ENCODE results near the gene ODAD4. TPM values are rescaled to one million over a fixed set of nuclear protein-coding genes. Genes with fewer than 3 reads are reported as not detected.
"Not testable (repeated sequence)": the region's sequence is repeated elsewhere in the genome, so short reads cannot be mapped to it uniquely, and the experiment has no call there.

ODAD4 gene
- total RNA-seq, 1 donor from 2014 or later = 6.3 TPM

- no peaks in the 10 kb centered on the region for H3K27me3 Mint-ChIP-seq
- DNase-seq (ENCODE audit: low spot score, unreplicated experiment) = no peak
- peak overlapping the region; percentile 46 for H3K27ac Mint-ChIP-seq
- peaks cover 6% of the 10 kb centered on the region for H3K4me1 Mint-ChIP-seq (ENCODE audit: low read depth)
- peaks cover 5% of the 10 kb centered on the region for H3K36me3 Mint-ChIP-seq (ENCODE audit: insufficient read depth)
- no peak for TF ChIP-seq CTCF (IDR thresholded peaks at IDR 0.05; ENCODE audit: unreplicated experiment)
- H3K4me3 Mint-ChIP-seq (ENCODE audit: low read depth) = no peak overlapping the region
- no peaks in the 10 kb centered on the region for H3K9me3 Mint-ChIP-seq (ENCODE audit: low read depth)
These were observed 72.4 kb downstream of the ODAD4 start for GRCh38 chr17:42002792-42003301.

GRCh38 chr17:42005166-42005565 is 74.7 kb downstream of the ODAD4 start:
- Mint-ChIP-seq H3K4me1 (ENCODE audit: low read depth) (peaks cover 6% of the 10 kb centered on the region), H3K36me3 (ENCODE audit: insufficient read depth) (peaks cover 6% of the 10 kb centered on the region), H3K9me3 (ENCODE audit: low read depth) (no peaks in the 10 kb centered on the region), H3K4me3 (ENCODE audit: low read depth) (no peak overlapping the region), H3K27ac (no peak overlapping the region), H3K27me3 (no peaks in the 10 kb centered on the region)
- no peak for TF ChIP-seq CTCF (IDR thresholded peaks at IDR 0.05; ENCODE audit: unreplicated experiment)
- no peak for DNase-seq (ENCODE audit: low spot score, unreplicated experiment)

GRCh38 chr17:42009170-42009569 is 78.8 kb downstream of the ODAD4 start:
- Mint-ChIP-seq H3K9me3 (ENCODE audit: low read depth) (no peaks in the 10 kb centered on the region), H3K27ac (peak overlapping the region; percentile 65), H3K27me3 (no peaks in the 10 kb centered on the region), H3K36me3 (ENCODE audit: insufficient read depth) (peaks cover 10% of the 10 kb centered on the region), H3K4me1 (ENCODE audit: low read depth) (no peaks in the 10 kb centered on the region), H3K4me3 (ENCODE audit: low read depth) (no peak overlapping the region)
- no peak for DNase-seq (ENCODE audit: low spot score, unreplicated experiment)
- no peak for TF ChIP-seq CTCF (IDR thresholded peaks at IDR 0.05; ENCODE audit: unreplicated experiment)

- not testable (repeated sequence) for H3K9me3 Mint-ChIP-seq (ENCODE audit: low read depth); H3K4me3 Mint-ChIP-seq (ENCODE audit: low read depth); DNase-seq (ENCODE audit: low spot score, unreplicated experiment); H3K27me3 Mint-ChIP-seq; H3K4me1 Mint-ChIP-seq (ENCODE audit: low read depth); H3K27ac Mint-ChIP-seq
- H3K36me3 Mint-ChIP-seq (ENCODE audit: insufficient read depth) = peaks cover 10% of the 10 kb centered on the region
These were observed 79.9 kb downstream of the ODAD4 start for GRCh38 chr17:42010266-42010680.

- no peak overlapping the region for H3K4me3 Mint-ChIP-seq (ENCODE audit: low read depth)
- peaks cover 10% of the 10 kb centered on the region for H3K36me3 Mint-ChIP-seq (ENCODE audit: insufficient read depth)
- H3K4me1 Mint-ChIP-seq (ENCODE audit: low read depth) = peaks cover 6% of the 10 kb centered on the region
- DNase-seq (ENCODE audit: low spot score, unreplicated experiment) = no peak
- no peak for TF ChIP-seq CTCF (IDR thresholded peaks at IDR 0.05; ENCODE audit: unreplicated experiment)
- no peaks in the 10 kb centered on the region for H3K27me3 Mint-ChIP-seq
- no peaks in the 10 kb centered on the region for H3K9me3 Mint-ChIP-seq (ENCODE audit: low read depth)
- H3K27ac Mint-ChIP-seq = no peak overlapping the region
These were observed 80.6 kb downstream of the ODAD4 start for GRCh38 chr17:42010898-42011516.

GRCh38 chr17:42012363-42012762 is 81.9 kb downstream of the ODAD4 start:
- H3K36me3 Mint-ChIP-seq (ENCODE audit: insufficient read depth); H3K4me1 Mint-ChIP-seq (ENCODE audit: low read depth); H3K9me3 Mint-ChIP-seq (ENCODE audit: low read depth); DNase-seq (ENCODE audit: low spot score, unreplicated experiment); H3K27ac Mint-ChIP-seq; H3K4me3 Mint-ChIP-seq (ENCODE audit: low read depth); H3K27me3 Mint-ChIP-seq: not testable (repeated sequence)

GRCh38 chr17:42013740-42014139 is 83.3 kb downstream of the ODAD4 start:
- H3K9me3 Mint-ChIP-seq (ENCODE audit: low read depth) = not testable (repeated sequence)
- H3K4me1 Mint-ChIP-seq (ENCODE audit: low read depth) = peaks cover 11% of the 10 kb centered on the region

More at GRCh38 chr17:42013740-42014139, 83.3 kb downstream of the ODAD4 start:
- not testable (repeated sequence) for H3K36me3 Mint-ChIP-seq (ENCODE audit: insufficient read depth); H3K27ac Mint-ChIP-seq; H3K27me3 Mint-ChIP-seq; DNase-seq (ENCODE audit: low spot score, unreplicated experiment); H3K4me3 Mint-ChIP-seq (ENCODE audit: low read depth)
